ENCODE measurements around the gene CLPTM1L. TPM values are rescaled to one million over a fixed set of nuclear protein-coding genes. Genes with fewer than 3 reads are reported as not detected.

Gene CLPTM1L
- polyA plus RNA-seq, 3 donors: 14.1 to 76.2 (median 35.0) TPM

DNA sequence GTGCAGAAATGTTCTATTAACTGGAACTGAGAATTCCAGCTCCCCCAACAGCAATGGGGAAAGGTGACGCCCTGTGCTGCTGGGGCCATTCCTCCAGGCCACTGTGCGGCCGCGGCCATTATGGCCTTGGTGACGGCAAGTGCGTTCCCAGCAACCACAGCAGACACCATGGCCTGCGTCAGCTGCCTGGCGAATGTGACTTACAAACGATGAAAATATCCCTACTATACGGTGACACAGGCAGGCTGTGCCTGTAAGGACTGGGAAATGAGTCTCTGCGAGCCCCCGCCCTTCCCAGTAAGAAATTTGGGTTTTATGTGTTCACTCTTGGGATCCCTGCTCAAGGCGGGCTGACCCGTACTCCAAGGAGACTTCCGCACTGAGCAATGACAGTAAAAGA lies 20.6 kb downstream of the CLPTM1L start:
- Histone ChIP-seq H3K4me2 (replicated peaks; ENCODE audit: extremely low read depth, low read length, poor library complexity, severe bottlenecking) (no peak overlapping the region), H4K20me1 (ENCODE audit: insufficient read depth, low read length) (peaks cover 11% of the 10 kb centered on the region), H3K9ac (ENCODE audit: insufficient read depth, low read length, poor library complexity, severe bottlenecking) (no peak overlapping the region), H3K4me1 (ENCODE audit: control insufficient read depth in 1 of 2, insufficient read depth in 2 of 2, low read length in 2 of 2) (no peaks in the 10 kb centered on the region), H3K9me3 (replicated peaks in 1 of 2; ENCODE audit: control insufficient read depth in 1 of 2, insufficient read depth in 1 of 2, low read length in 2 of 2) (no peaks in the 10 kb centered on the region), H2AFZ (ENCODE audit: insufficient read depth, low read depth, low read length, poor library complexity, severe bottlenecking) (no peak overlapping the region), H3K27me3 (ENCODE audit: control insufficient read depth in 2 of 2, insufficient read depth in 2 of 2, low read length in 2 of 2) (no peaks in the 10 kb centered on the region), H3K27ac (ENCODE audit: low read depth in 1 of 2, low read length in 2 of 2) (no peak overlapping the region), H3K79me2 (ENCODE audit: insufficient read depth, low read length) (no peaks in the 10 kb centered on the region), H3K4me3 (replicated peaks in 1 of 3; ENCODE audit: low read depth in 2 of 3, low read length in 3 of 3) (no peak overlapping the region), H3K36me3 (replicated peaks in 1 of 2; ENCODE audit: control insufficient read depth in 1 of 2, insufficient read depth in 2 of 2, low read length in 2 of 2) (peaks cover 70 to 84% of the 10 kb centered on the region in 2 donors)
- H3K27ac Mint-ChIP-seq: no peak overlapping the region
- H3K9me3 Mint-ChIP-seq: no peaks in the 10 kb centered on the region
- no peak for DNase-seq
- WGBS (ENCODE audit: insufficient coverage): 97% methylated on average over 12 of the region's 15 CpGs
- TF ChIP-seq, protein P1, sequence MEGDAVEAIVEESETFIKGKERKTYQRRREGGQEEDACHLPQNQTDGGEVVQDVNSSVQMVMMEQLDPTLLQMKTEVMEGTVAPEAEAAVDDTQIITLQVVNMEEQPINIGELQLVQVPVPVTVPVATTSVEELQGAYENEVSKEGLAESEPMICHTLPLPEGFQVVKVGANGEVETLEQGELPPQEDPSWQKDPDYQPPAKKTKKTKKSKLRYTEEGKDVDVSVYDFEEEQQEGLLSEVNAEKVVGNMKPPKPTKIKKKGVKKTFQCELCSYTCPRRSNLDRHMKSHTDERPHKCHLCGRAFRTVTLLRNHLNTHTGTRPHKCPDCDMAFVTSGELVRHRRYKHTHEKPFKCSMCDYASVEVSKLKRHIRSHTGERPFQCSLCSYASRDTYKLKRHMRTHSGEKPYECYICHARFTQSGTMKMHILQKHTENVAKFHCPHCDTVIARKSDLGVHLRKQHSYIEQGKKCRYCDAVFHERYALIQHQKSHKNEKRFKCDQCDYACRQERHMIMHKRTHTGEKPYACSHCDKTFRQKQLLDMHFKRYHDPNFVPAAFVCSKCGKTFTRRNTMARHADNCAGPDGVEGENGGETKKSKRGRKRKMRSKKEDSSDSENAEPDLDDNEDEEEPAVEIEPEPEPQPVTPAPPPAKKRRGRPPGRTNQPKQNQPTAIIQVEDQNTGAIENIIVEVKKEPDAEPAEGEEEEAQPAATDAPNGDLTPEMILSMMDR (IDR thresholded peaks at IDR 0.05): no peak
- H3K4me1 Mint-ChIP-seq: no peaks in the 10 kb centered on the region
- H3K4me3 Mint-ChIP-seq: no peak overlapping the region
- H3K27me3 Mint-ChIP-seq (ENCODE audit: low read depth in 3 of 3): peaks cover 0 to under 1% (median 0%) of the 10 kb centered on the region in 3 donors
- intact Hi-C loops (cut with micrococcal nuclease): no loop called here
- H3K36me3 Mint-ChIP-seq: peaks cover 72 to 75% of the 10 kb centered on the region in 2 donors

DNA sequence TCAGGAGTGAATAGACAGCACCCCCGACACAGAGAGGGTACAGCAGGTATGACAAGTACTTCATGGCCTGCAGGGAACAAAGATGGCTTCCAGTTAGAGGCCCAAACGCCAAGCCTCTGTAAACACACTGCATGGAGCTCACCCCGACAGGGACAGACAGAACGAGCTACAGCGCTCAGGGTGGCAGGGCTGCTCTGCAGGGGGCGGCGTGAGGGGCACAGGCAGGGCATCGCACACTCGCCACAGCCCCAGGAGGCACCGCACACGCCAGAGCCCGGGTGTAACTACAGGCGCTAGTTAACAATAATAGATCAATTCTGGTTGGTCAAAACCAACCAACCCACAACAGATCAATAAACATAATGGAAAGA lies 21.1 kb downstream of the CLPTM1L start:
- Mint-ChIP-seq H3K27ac (no peak overlapping the region), H3K4me1 (no peaks in the 10 kb centered on the region), H3K4me3 (no peak overlapping the region), H3K27me3 (ENCODE audit: low read depth in 3 of 3) (peaks cover 0 to 1% (median 0%) of the 10 kb centered on the region in 3 donors), H3K9me3 (no peaks in the 10 kb centered on the region), H3K36me3 (peaks cover 77 to 79% of the 10 kb centered on the region in 2 donors)
- Histone ChIP-seq H3K27ac (ENCODE audit: low read depth in 1 of 2, low read length in 2 of 2) (no peak overlapping the region), H3K27me3 (ENCODE audit: control insufficient read depth in 2 of 2, insufficient read depth in 2 of 2, low read length in 2 of 2) (no peaks in the 10 kb centered on the region), H3K79me2 (ENCODE audit: insufficient read depth, low read length) (no peaks in the 10 kb centered on the region), H3K4me2 (replicated peaks; ENCODE audit: extremely low read depth, low read length, poor library complexity, severe bottlenecking) (no peak overlapping the region), H3K9ac (ENCODE audit: insufficient read depth, low read length, poor library complexity, severe bottlenecking) (no peak overlapping the region), H3K9me3 (replicated peaks in 1 of 2; ENCODE audit: control insufficient read depth in 1 of 2, insufficient read depth in 1 of 2, low read length in 2 of 2) (no peaks in the 10 kb centered on the region), H3K36me3 (replicated peaks in 1 of 2; ENCODE audit: control insufficient read depth in 1 of 2, insufficient read depth in 2 of 2, low read length in 2 of 2) (peaks cover 71 to 84% of the 10 kb centered on the region in 2 donors), H4K20me1 (ENCODE audit: insufficient read depth, low read length) (peaks cover 7% of the 10 kb centered on the region), H3K4me3 (replicated peaks in 1 of 3; ENCODE audit: low read depth in 2 of 3, low read length in 3 of 3) (no peak overlapping the region), H2AFZ (ENCODE audit: insufficient read depth, low read depth, low read length, poor library complexity, severe bottlenecking) (no peak overlapping the region), H3K4me1 (ENCODE audit: control insufficient read depth in 1 of 2, insufficient read depth in 2 of 2, low read length in 2 of 2) (no peaks in the 10 kb centered on the region)
- intact Hi-C loops (cut with micrococcal nuclease): no loop called here
- TF ChIP-seq, protein P1 (IDR thresholded peaks at IDR 0.05): no peak
- DNase-seq: no peak
- WGBS (ENCODE audit: insufficient coverage): 96% methylated on average over 12 of the region's 13 CpGs
